WTC11 (cell line): ENCODE results near the gene LSM11. TPM values are rescaled to one million over a fixed set of nuclear protein-coding genes. Genes with fewer than 3 reads are reported as not detected.
"Not testable (repeated sequence)": the region's sequence is repeated elsewhere in the genome, so short reads cannot be mapped to it uniquely, and the experiment has no call there.

Experiments
- ATAC-seq: fragments of 200-7000 bp; cut with Tn5 transposase; 2 replicates; pipeline ENCODE4 v1.10.0; 2021; ENCODE audit warnings: mild to moderate bottlenecking, moderate library complexity
- CTCF ChIA-PET: fragments of 300-600 bp; sonication (Branson Sonifier 250); formaldehyde crosslinking; loops from one replicate; lab custom pipeline; 2021; ENCODE audit warnings: antibody characterized with exemption; lab: Charles Lee
- POLR2A ChIA-PET: fragments of 350-600 bp; sonication (Branson Sonifier 250); formaldehyde crosslinking; loops from one replicate; lab custom pipeline; 2021; ENCODE audit warnings: antibody characterized with exemption; lab: Charles Lee
- DNase-seq: peaks from one replicate; pipeline ENCODE4 v3.0.0; 2021; ENCODE audit warnings: low spot score
- H3K27ac Mint-ChIP-seq: 2 replicates; pipeline ENCODE4 v1.8.0; 2021; ENCODE audit warnings: mixed read lengths
- H3K27me3 Mint-ChIP-seq: 2 replicates; pipeline ENCODE4 v1.8.0; 2021; ENCODE audit warnings: low read depth, mild to moderate bottlenecking, moderate library complexity, mixed read lengths
- H3K36me3 Mint-ChIP-seq: 2 replicates; pipeline ENCODE4 v1.8.0; 2021; ENCODE audit warnings: mixed read lengths
- H3K4me1 Mint-ChIP-seq: 2 replicates; pipeline ENCODE4 v1.8.0; 2022; ENCODE audit warnings: mixed read lengths
- H3K4me3 Mint-ChIP-seq: 2 replicates; pipeline ENCODE4 v1.8.0; 2021; ENCODE audit warnings: mild to moderate bottlenecking, moderate library complexity, mixed read lengths
- H3K9me3 Mint-ChIP-seq: 2 replicates; pipeline ENCODE4 v1.8.0; 2021; ENCODE audit warnings: mixed read lengths
- AFF4 ChIP-seq: sonication (generic); formaldehyde crosslinking; IDR thresholded peaks from 2 replicates; pipeline ENCODE4 v1.8.1; 2023; ENCODE audit warnings: mild to moderate bottlenecking, missing genetic modification reagents, borderline replicate concordance
- CREB1 ChIP-seq: sonication (generic); formaldehyde crosslinking; IDR thresholded peaks from 2 replicates; pipeline ENCODE4 v1.8.0; 2023; ENCODE audit warnings: mild to moderate bottlenecking, missing genetic modification reagents
- ELF4 ChIP-seq: sonication (generic); formaldehyde crosslinking; IDR thresholded peaks from 2 replicates; pipeline ENCODE4 v1.8.1; 2022; ENCODE audit warnings: low read depth, mild to moderate bottlenecking, moderate library complexity, missing genetic modification reagents
- FOXJ3 ChIP-seq: sonication (generic); formaldehyde crosslinking; IDR thresholded peaks from 2 replicates; pipeline ENCODE4 v1.9.0; 2021; ENCODE audit warnings: missing genetic modification reagents, mild to moderate bottlenecking, borderline replicate concordance
- HMGA2 ChIP-seq: fragments of 250-450 bp; sonication (Bioruptor Pico); IDR thresholded peaks from 2 replicates; pipeline ENCODE4 v1.4.0; 2021; ENCODE audit warnings: mild to moderate bottlenecking, moderate library complexity
- JAZF1 ChIP-seq: fragments of 250-450 bp; sonication (Bioruptor Pico); IDR thresholded peaks from 2 replicates; pipeline ENCODE4 v1.9.0; 2021; ENCODE audit warnings: moderate library complexity, mild to moderate bottlenecking, inconsistent platforms
- MXD4 ChIP-seq: fragments of 250-450 bp; sonication (Bioruptor Pico); IDR thresholded peaks from 2 replicates; pipeline ENCODE4 v1.8.0; 2021; ENCODE audit warnings: mild to moderate bottlenecking, moderate library complexity, borderline replicate concordance
- NFE2L1 ChIP-seq: sonication (generic); formaldehyde crosslinking; IDR thresholded peaks from 2 replicates; pipeline ENCODE4 v1.8.1; 2023; ENCODE audit warnings: missing genetic modification reagents
- PRDM15 ChIP-seq: sonication (generic); formaldehyde crosslinking; IDR thresholded peaks from 2 replicates; pipeline ENCODE4 v1.8.0; 2022; ENCODE audit warnings: missing genetic modification reagents
- PRRX2 ChIP-seq: fragments of 250-450 bp; sonication (Bioruptor Pico); IDR thresholded peaks from 2 replicates; pipeline ENCODE4 v1.8.0; 2021; ENCODE audit warnings: mild to moderate bottlenecking
- RORB ChIP-seq: fragments of 250-450 bp; sonication (Bioruptor Pico); IDR thresholded peaks from 2 replicates; pipeline ENCODE4 v1.9.0; 2021; ENCODE audit warnings: mild to moderate bottlenecking
- SOX15 ChIP-seq: fragments of 250-450 bp; sonication (Bioruptor Pico); IDR thresholded peaks from 2 replicates; pipeline ENCODE4 v1.9.0; 2021; ENCODE audit warnings: mild to moderate bottlenecking
- STAT6 ChIP-seq: sonication (generic); formaldehyde crosslinking; conservative IDR thresholded peaks from 2 replicates; pipeline ENCODE4 v1.8.1; 2023; ENCODE audit warnings: mild to moderate bottlenecking, low read depth, missing genetic modification reagents, moderate library complexity
- ZNF121 ChIP-seq: sonication (generic); formaldehyde crosslinking; IDR thresholded peaks from 2 replicates; pipeline ENCODE4 v1.8.0; 2023; ENCODE audit warnings: missing genetic modification reagents
- ZNF317 ChIP-seq: sonication (generic); formaldehyde crosslinking; IDR thresholded peaks from 2 replicates; pipeline ENCODE4 v1.8.1; 2023; ENCODE audit warnings: low read depth, mild to moderate bottlenecking, moderate library complexity, missing genetic modification reagents, borderline replicate concordance
- ZNF416 ChIP-seq: fragments of 250-450 bp; sonication (Bioruptor Pico); IDR thresholded peaks from 2 replicates; pipeline ENCODE4 v1.9.0; 2021; ENCODE audit warnings: mild to moderate bottlenecking, inconsistent platforms
- total RNA-seq: library from RNA; stranded (reverse); gene quantifications from 3 replicates; pipeline ENCODE4 v1.2.3, GENCODE V29; 2021
- TF ChIP-seq, protein P1 (sequence below): sonication (generic); formaldehyde crosslinking; IDR thresholded peaks from 2 replicates; pipeline ENCODE4 v1.8.1; 2022; ENCODE audit warnings: missing genetic modification reagents, borderline replicate concordance

Gene LSM11
- total RNA-seq, 1 experiment from 2014 or later, result 5.2 TPM

DNA sequence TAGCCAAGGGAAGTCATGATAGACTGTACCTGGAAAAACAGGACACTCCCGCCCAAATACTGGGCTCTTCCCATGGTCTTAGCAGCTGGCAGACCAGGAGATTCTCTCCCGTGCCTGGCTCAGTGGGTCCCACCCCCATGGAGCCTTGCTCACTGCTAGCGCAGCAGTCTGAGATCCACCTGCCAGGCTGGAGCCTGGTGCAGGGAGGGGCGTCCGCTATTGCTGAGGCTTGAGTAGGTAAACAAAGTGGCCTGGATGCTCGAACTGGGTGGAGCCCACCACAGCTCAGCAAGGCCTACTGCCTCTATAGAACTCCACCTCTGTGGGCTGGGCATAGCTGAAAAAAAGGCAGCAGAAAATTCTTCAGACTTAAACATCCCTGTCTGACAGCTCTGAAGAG, 22.4 kb upstream of the LSM11 start (continued):
- TF ChIP-seq, protein P1, sequence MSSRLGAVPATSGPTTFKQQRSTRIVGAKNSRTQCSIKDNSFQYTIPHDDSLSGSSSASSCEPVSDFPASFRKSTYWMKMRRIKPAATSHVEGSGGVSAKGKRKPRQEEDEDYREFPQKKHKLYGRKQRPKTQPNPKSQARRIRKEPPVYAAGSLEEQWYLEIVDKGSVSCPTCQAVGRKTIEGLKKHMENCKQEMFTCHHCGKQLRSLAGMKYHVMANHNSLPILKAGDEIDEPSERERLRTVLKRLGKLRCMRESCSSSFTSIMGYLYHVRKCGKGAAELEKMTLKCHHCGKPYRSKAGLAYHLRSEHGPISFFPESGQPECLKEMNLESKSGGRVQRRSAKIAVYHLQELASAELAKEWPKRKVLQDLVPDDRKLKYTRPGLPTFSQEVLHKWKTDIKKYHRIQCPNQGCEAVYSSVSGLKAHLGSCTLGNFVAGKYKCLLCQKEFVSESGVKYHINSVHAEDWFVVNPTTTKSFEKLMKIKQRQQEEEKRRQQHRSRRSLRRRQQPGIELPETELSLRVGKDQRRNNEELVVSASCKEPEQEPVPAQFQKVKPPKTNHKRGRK (CRISPR knock-in tag), result no peak
- TF ChIP-seq STAT6 (CRISPR knock-in tag), result no peak
- TF ChIP-seq CREB1 (CRISPR knock-in tag), result no peak
- TF ChIP-seq PRRX2 (CRISPR knock-in tag), result no peak
- no peak for TF ChIP-seq SOX15 (CRISPR knock-in tag)
- no peak for TF ChIP-seq FOXJ3 (CRISPR knock-in tag)

DNA sequence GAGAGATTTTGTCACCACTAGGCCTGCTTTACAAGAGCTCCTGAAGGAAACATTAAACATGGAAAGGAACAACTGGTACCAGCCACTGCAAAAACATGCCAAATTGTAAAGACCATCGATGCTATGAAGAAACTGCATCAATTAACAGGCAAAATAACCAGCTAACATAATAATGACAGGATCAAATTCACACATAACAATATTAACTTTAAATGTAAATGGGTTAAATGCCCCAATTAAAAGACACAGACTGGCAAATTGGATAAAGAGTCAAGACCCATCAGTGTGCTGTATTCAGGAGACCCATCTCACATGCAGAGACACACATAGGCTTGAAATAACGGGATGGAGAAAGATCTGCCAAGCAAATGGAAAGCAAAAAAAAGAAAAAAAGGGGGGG, 20.6 kb upstream of the LSM11 start:
- H3K4me1 Mint-ChIP-seq, H3K27ac Mint-ChIP-seq, CTCF ChIA-PET, H3K27me3 Mint-ChIP-seq, POLR2A ChIA-PET, H3K36me3 Mint-ChIP-seq, H3K4me3 Mint-ChIP-seq, DNase-seq, ATAC-seq: not testable (repeated sequence)
- peaks cover 24% of the 10 kb centered on the region for H3K9me3 Mint-ChIP-seq

DNA sequence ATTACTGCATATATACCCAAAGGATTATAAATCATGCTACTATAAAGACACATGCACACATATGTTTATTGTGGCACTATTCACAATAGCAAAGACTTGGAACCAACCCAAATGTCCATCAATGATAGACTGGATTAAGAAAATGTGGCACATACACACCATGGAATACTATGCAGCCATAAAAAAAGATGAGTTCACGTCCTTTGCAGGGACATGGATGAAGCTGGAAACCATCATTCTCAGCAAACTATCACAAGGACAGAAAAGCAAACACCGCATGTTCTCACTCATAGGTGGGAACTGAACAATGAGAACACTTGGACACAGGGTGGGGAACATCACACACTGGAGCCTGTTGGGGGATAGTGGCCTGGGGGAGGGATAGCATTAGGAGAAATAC, 16.9 kb upstream of the LSM11 start:
- CTCF ChIA-PET, ATAC-seq, H3K27ac Mint-ChIP-seq, H3K36me3 Mint-ChIP-seq, H3K4me3 Mint-ChIP-seq, POLR2A ChIA-PET, H3K27me3 Mint-ChIP-seq, DNase-seq, H3K4me1 Mint-ChIP-seq: not testable (repeated sequence)
- peaks cover 28% of the 10 kb centered on the region for H3K9me3 Mint-ChIP-seq

DNA sequence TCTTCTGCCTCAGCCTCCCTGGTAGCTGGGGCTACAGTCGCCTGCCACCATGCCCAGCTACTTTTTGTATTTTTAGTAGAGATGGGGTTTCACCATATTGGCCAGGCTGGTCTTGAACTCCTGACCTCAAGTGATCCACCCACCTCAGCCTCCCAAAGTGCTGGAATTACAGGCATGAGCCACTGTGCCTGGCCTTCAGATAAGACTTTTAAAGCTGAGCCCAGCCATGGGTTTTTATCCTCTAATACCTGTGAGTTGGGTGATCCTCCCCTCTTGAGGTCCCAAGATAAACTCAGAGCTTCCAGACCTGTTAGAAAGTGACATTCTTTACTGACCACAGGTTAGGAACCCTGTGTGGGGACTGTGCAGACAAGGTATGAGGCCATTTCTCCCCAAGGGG, 15.7 kb upstream of the LSM11 start:
- H3K27me3 Mint-ChIP-seq, H3K4me1 Mint-ChIP-seq, POLR2A ChIA-PET, H3K27ac Mint-ChIP-seq, ATAC-seq, DNase-seq, H3K4me3 Mint-ChIP-seq: not testable (repeated sequence)
- H3K36me3 Mint-ChIP-seq, result peaks cover 12% of the 10 kb centered on the region; the same call in 1 of the 2 replicates
- CTCF ChIA-PET, result interaction anchor here (1.5 kb wide), 1 partner anchor 15 kb away, joined by 4 read pairs; the partner anchor contains the start of gene LSM11
- peaks cover 21% of the 10 kb centered on the region for H3K9me3 Mint-ChIP-seq

DNA sequence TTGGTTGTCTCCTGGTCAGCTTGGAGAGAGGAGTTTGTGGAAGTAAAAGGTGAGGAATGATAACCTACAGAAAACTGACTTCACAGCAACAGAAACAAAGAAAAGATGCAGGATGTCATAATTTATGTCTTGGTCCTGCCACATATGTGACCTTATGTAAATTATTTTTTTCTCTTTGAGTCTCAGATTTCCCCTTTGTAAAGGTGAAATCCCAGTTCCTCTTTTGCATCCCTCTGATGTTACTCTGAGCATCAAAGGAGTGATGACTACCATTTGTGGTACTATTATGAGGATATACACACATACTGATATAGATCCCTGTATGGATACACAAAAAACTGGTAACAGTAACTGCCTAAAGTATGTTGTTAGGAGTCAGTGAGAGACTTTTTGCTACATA, 13.7 kb upstream of the LSM11 start:
- CTCF ChIA-PET, result interaction anchor here (3.4 kb wide), 1 partner anchor 13 kb away, joined by 45 read pairs; the partner anchor contains the start of gene LSM11
- peaks cover 25% of the 10 kb centered on the region for H3K36me3 Mint-ChIP-seq
- no peak overlapping the region for H3K27ac Mint-ChIP-seq
- ATAC-seq (no peak), DNase-seq (no peak)
- H3K4me3 Mint-ChIP-seq, result no peak overlapping the region
- POLR2A ChIA-PET, result no interaction called here
- H3K9me3 Mint-ChIP-seq, result peaks cover 19% of the 10 kb centered on the region
- peaks cover 5% of the 10 kb centered on the region for H3K4me1 Mint-ChIP-seq
- no peaks in the 10 kb centered on the region for H3K27me3 Mint-ChIP-seq
- TF ChIP-seq JAZF1, result no peak
- TF ChIP-seq NFE2L1, result no peak
- TF ChIP-seq AFF4 (CRISPR knock-in tag), result no peak
- TF ChIP-seq PRDM15 (CRISPR knock-in tag), result no peak
- TF ChIP-seq ZNF317, result no peak
- TF ChIP-seq MXD4, result no peak
- TF ChIP-seq HMGA2 (CRISPR knock-in tag), result no peak
- TF ChIP-seq ZNF416, result no peak
- no peak for TF ChIP-seq RORB (CRISPR knock-in tag)
- no peak for TF ChIP-seq ELF4 (CRISPR knock-in tag)
- no peak for TF ChIP-seq ZNF121 (CRISPR knock-in tag)
- no peak for TF ChIP-seq PRRX2 (CRISPR knock-in tag)
